Keratinocyte (primary cell): ENCODE data around the gene UBTFL1. TPM values are rescaled to one million over a fixed set of nuclear protein-coding genes. Genes with fewer than 3 reads are reported as not detected.
"Not testable (repeated sequence)": the region's sequence is repeated elsewhere in the genome, so short reads cannot be mapped to it uniquely, and the experiment has no call there.

Experiments used
- DNase-seq: peaks from one replicate; pipeline ENCODE4 v3.0.0-alpha.2; 2011; ENCODE audit warnings: low read depth, missing footprints, low spot score
- FAIRE-seq: peaks from 2 replicates; lab custom pipeline; 2011; peaks lifted over from hg19 to GRCh38; lab: Jason Lieb, UNC
- H2AFZ ChIP-seq: 2 replicates; pipeline ENCODE4 v1.6.0; 2012; ENCODE audit warnings: low read length, control low read depth, inconsistent platforms; ENCODE audit not compliant: control insufficient read depth
- H3K27ac ChIP-seq: 2 replicates; pipeline ENCODE4 v1.5.1; 2011; ENCODE audit warnings: low read length; ENCODE audit not compliant: control insufficient read depth, insufficient read depth
- H3K27me3 ChIP-seq: 3 replicates; pipeline ENCODE4 v1.6.0; 2011; ENCODE audit warnings: low read length; ENCODE audit not compliant: control insufficient read depth, insufficient read depth; ENCODE audit errors: extremely low read depth
- H3K36me3 ChIP-seq, 2 experiments: 2 replicates in 1 of 2; 3 replicates in 1 of 2; pipeline ENCODE4 v1.5.1; 2011; ENCODE audit warnings: low read length in 2 of 2, mild to moderate bottlenecking in 1 of 2; ENCODE audit not compliant: control insufficient read depth in 2 of 2, insufficient read depth in 2 of 2; ENCODE audit errors: extremely low read depth in 1 of 2
- H3K4me1 ChIP-seq: 3 replicates; pipeline ENCODE4 v1.5.1; 2011; ENCODE audit warnings: low read length; ENCODE audit not compliant: control insufficient read depth, insufficient read depth; ENCODE audit errors: extremely low read depth
- H3K4me2 ChIP-seq: 3 replicates; pipeline ENCODE4 v1.6.0; 2011; ENCODE audit warnings: low read depth, low read length; ENCODE audit not compliant: control insufficient read depth, insufficient read depth; ENCODE audit errors: extremely low read depth
- H3K4me3 ChIP-seq, 3 experiments: fragments of 200-600 bp in 1 of 3; sonication (generic) in 1 of 3; 2 replicates in 2 of 3; 3 replicates in 1 of 3; pipeline ENCODE4 v1.5.1; 2011 to 2016; ENCODE audit warnings: low read length in 3 of 3, mild to moderate bottlenecking in 3 of 3, control low read depth in 2 of 3, inconsistent platforms in 1 of 3, low read depth in 1 of 3, mixed read lengths in 1 of 3, mixed run types in 1 of 3, moderate library complexity in 1 of 3; ENCODE audit not compliant: control insufficient read depth in 2 of 3, insufficient read depth in 2 of 3; ENCODE audit errors: extremely low read depth in 1 of 3
- H3K79me2 ChIP-seq: 2 replicates; pipeline ENCODE4 v1.6.0; 2012; ENCODE audit warnings: low read length; ENCODE audit not compliant: control insufficient read depth, insufficient read depth
- H3K9ac ChIP-seq: 3 replicates; pipeline ENCODE4 v1.6.0; 2011; ENCODE audit warnings: low read length; ENCODE audit not compliant: control insufficient read depth, insufficient read depth; ENCODE audit errors: extremely low read depth
- H3K9me1 ChIP-seq: 3 replicates; pipeline ENCODE4 v1.6.0; 2011; ENCODE audit warnings: low read length; ENCODE audit not compliant: control insufficient read depth, insufficient read depth; ENCODE audit errors: extremely low read depth
- H3K9me3 ChIP-seq: 2 replicates; pipeline ENCODE4 v1.5.1; 2012; ENCODE audit warnings: low read depth, low read length; ENCODE audit not compliant: control insufficient read depth
- H4K20me1 ChIP-seq: 3 replicates; pipeline ENCODE4 v1.6.0; 2011; ENCODE audit warnings: low read length; ENCODE audit not compliant: control insufficient read depth, insufficient read depth; ENCODE audit errors: extremely low read depth
- dilution Hi-C: fragments of 300-500 bp; cut with MboI; formaldehyde crosslinking; loops from one replicate; pipeline ENCODE4 v1.7.0; 2020; ENCODE audit warnings: low sequenced_read_pairs; ENCODE audit not compliant: extremely low pct_ligation_motif_present
- polyA plus RNA-seq, 5 experiments: library from polyadenylated mRNA; depleted of rRNA in 3 of 5; stranded (reverse) in 3 of 5; stranded (forward) in 1 of 5; unstranded in 1 of 5; fragments of >200 nt; gene quantifications; 1 replicate in 1 of 5; 2 replicates in 3 of 5; 3 replicates in 1 of 5; pipeline versions ENCODE4 v1.2.1 to v1.2.3, GENCODE V29; 2011 to 2012; ENCODE audit warnings: missing spikeins in 2 of 5, low read depth in 1 of 5, low replicate concordance in 1 of 5

Gene UBTFL1
- polyA plus RNA-seq, 1 donor (not counting 4 experiments of a cell fraction or from before 2014, with no cell fraction given) = not detected

GRCh38 chr11:90088731-90089130, 3.0 kb downstream of the UBTFL1 start:
- H3K4me3 ChIP-seq, DNase-seq, FAIRE-seq, H2AFZ ChIP-seq, H4K20me1 ChIP-seq, dilution Hi-C loops, H3K9ac ChIP-seq, H3K79me2 ChIP-seq, H3K36me3 ChIP-seq, H3K9me1 ChIP-seq, H3K27me3 ChIP-seq, H3K4me1 ChIP-seq, H3K9me3 ChIP-seq, H3K4me2 ChIP-seq, H3K27ac ChIP-seq: not testable (repeated sequence)

DNA sequence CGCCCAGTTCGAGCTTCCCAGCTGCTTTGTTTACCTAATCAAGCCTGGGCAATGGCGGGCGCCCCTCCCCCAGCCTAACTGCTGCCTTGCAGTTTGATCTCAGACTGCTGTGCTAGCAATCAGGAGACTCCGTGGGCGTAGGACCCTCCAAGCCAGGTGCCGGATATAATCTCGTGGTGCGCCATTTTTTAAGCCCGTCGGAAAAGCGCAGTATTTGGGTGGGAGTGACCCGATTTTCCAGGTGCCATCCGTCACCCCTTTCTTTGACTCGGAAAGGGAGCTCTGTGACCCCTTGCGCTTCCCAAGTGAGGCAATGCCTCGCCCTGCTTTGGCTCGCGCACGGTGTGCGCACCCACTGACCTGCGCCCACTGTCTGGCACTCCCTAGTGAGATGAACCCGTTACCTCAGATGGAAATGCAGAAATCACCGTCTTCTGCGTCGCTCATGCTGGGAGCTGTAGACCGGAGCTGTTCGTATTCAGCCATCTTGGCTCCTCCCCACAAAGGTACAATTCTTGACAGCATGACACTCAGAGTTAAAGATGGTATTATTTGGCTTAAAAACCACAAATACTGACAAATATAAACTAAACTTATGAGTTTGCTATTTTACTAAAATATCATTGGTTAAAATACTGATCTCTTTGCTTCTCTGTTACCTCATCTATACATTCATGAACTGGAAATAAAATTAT, 9.6 kb downstream of the UBTFL1 start:
- H3K36me3 ChIP-seq, H4K20me1 ChIP-seq, FAIRE-seq, H3K4me1 ChIP-seq, dilution Hi-C loops, DNase-seq, H2AFZ ChIP-seq, H3K4me2 ChIP-seq, H3K4me3 ChIP-seq, H3K27ac ChIP-seq, H3K27me3 ChIP-seq, H3K79me2 ChIP-seq, H3K9me3 ChIP-seq, H3K9ac ChIP-seq, H3K9me1 ChIP-seq: not testable (repeated sequence)

- not testable (repeated sequence) for FAIRE-seq
These were observed 12.5 kb downstream of the UBTFL1 start for GRCh38 chr11:90098261-90098660.

More at GRCh38 chr11:90098261-90098660, 12.5 kb downstream of the UBTFL1 start:
- H3K36me3 ChIP-seq, H3K9me1 ChIP-seq, H3K27ac ChIP-seq, H3K4me2 ChIP-seq, H2AFZ ChIP-seq, DNase-seq, H3K4me1 ChIP-seq, H4K20me1 ChIP-seq, H3K9me3 ChIP-seq, H3K27me3 ChIP-seq, dilution Hi-C loops, H3K79me2 ChIP-seq, H3K9ac ChIP-seq, H3K4me3 ChIP-seq: not testable (repeated sequence)
